ENCODE data around the gene DNAH2. TPM values are rescaled to one million over a fixed set of nuclear protein-coding genes. Genes with fewer than 3 reads are reported as not detected.
A peak's percentile ranks its signal among the peaks of the same experiment; 100 is the strongest.

Gene DNAH2
- total and polyA plus RNA-seq, 11 donors = 0.02 to 0.56 (median 0.05) TPM; not detected in 4

- Histone ChIP-seq H3K4me3 (peak overlapping the region in 8 of 12 donors; percentile 18 to 85 (median 68)), H3K9me3 (no peaks in the 10 kb centered on the region), H3K4me1 (peaks cover 0 to 43% (median 27%) of the 10 kb centered on the region in 12 donors), H3K36me3 (peaks cover 3 to 61% (median 55%) of the 10 kb centered on the region in 9 donors), H3K27ac (peak overlapping the region in 11 of 12 donors; percentile 68 to 95 (median 91)), H3K27me3 (no peaks in the 10 kb centered on the region)
- TF ChIP-seq POLR2A (IDR thresholded peaks at IDR 0.05) (no peak), CTCF (IDR thresholded peaks at IDR 0.05) (no peak)
- DNase-seq (peak in 1 of 5 donors; percentile 40), ATAC-seq (no peak)
- intact Hi-C loops (cut with DNase I) = loop anchor here (1.0 to 10.0 kb wide), 6 partner anchors 19 to 302 kb away; partner anchors contain the start of genes KDM6B (in 1 of the 10) and PER1 (in 1 of the 10)
- WGBS, 4 donors = 66 to 77% (median 69%) methylated on average over 44 to 51 of the region's 51 CpGs
Measured at GRCh38 chr17:7852919-7853690, 135.6 kb downstream of the DNAH2 start.

GRCh38 chr17:7853691-7854038 is 136.1 kb downstream of the DNAH2 start:
- intact Hi-C loops (cut with DNase I) = loop anchor here (2.0 to 10.0 kb wide), 5 partner anchors 31 to 301 kb away; partner anchors contain the start of gene PER1 (in 1 of the 10)
- TF ChIP-seq CTCF (IDR thresholded peaks at IDR 0.05) (no peak), POLR2A (IDR thresholded peaks at IDR 0.05) (no peak)
- H3K4me1 ChIP-seq = peaks cover 0 to 48% (median 33%) of the 10 kb centered on the region in 12 donors
- H3K27me3 ChIP-seq = no peaks in the 10 kb centered on the region
- H3K9me3 ChIP-seq = no peaks in the 10 kb centered on the region
- peaks cover 3 to 58% (median 51%) of the 10 kb centered on the region in 9 donors for H3K36me3 ChIP-seq
- H3K27ac ChIP-seq = peak overlapping the region in 11 of 12 donors; percentile 68 to 95 (median 91)
- peak overlapping the region in 9 of 12 donors; percentile 18 to 85 (median 68) for H3K4me3 ChIP-seq
- WGBS, 4 donors = 60 to 75% (median 68%) methylated on average over 21 of the region's 21 CpGs
- ATAC-seq = no peak
- no peak for DNase-seq

- peaks cover 3 to 52% (median 48%) of the 10 kb centered on the region in 9 donors for H3K36me3 ChIP-seq
Measured at GRCh38 chr17:7854078-7854777, 136.7 kb downstream of the DNAH2 start.

More at GRCh38 chr17:7854078-7854777, 136.7 kb downstream of the DNAH2 start:
- Histone ChIP-seq H3K4me1 (peaks cover 0 to 53% (median 37%) of the 10 kb centered on the region in 12 donors), H3K9me3 (no peaks in the 10 kb centered on the region), H3K4me3 (peak overlapping the region in 11 of 12 donors; percentile 49 to 85 (median 68)), H3K27me3 (no peaks in the 10 kb centered on the region), H3K27ac (peak overlapping the region; percentile 68 to 97 (median 92))
- no peak for TF ChIP-seq POLR2A (IDR thresholded peaks at IDR 0.05)
- no peak for TF ChIP-seq CTCF (IDR thresholded peaks at IDR 0.05)
- intact Hi-C loops (cut with DNase I) = loop anchor here in 9 of 10 donors (5.0 to 10.0 kb wide), 4 partner anchors 37 to 301 kb away; partner anchors contain the start of gene PER1 (in 1 of the 9)
- no peak for DNase-seq
- WGBS, 4 donors = 54 to 65% (median 62%) methylated on average over 31 of the region's 31 CpGs
- ATAC-seq = no peak
